ENCODE data around the gene NKD1. TPM values are rescaled to one million over a fixed set of nuclear protein-coding genes. Genes with fewer than 3 reads are reported as not detected.
A peak's percentile ranks its signal among the peaks of the same experiment; 100 is the strongest.

The NKD1 gene
- polyA plus RNA-seq, 3 donors: 0.01 TPM; not detected in 2

- no peak overlapping the region for H3K27ac Mint-ChIP-seq
- H3K4me3 ChIP-seq (replicated peaks in 1 of 3; ENCODE audit: low read depth in 2 of 3, low read length in 3 of 3): no peak overlapping the region
- WGBS (ENCODE audit: insufficient coverage): 88% methylated on average over 8 of the region's 8 CpGs
Measured at GRCh38 chr16:50550035-50550434, 1.8 kb downstream of the NKD1 start.

DNA sequence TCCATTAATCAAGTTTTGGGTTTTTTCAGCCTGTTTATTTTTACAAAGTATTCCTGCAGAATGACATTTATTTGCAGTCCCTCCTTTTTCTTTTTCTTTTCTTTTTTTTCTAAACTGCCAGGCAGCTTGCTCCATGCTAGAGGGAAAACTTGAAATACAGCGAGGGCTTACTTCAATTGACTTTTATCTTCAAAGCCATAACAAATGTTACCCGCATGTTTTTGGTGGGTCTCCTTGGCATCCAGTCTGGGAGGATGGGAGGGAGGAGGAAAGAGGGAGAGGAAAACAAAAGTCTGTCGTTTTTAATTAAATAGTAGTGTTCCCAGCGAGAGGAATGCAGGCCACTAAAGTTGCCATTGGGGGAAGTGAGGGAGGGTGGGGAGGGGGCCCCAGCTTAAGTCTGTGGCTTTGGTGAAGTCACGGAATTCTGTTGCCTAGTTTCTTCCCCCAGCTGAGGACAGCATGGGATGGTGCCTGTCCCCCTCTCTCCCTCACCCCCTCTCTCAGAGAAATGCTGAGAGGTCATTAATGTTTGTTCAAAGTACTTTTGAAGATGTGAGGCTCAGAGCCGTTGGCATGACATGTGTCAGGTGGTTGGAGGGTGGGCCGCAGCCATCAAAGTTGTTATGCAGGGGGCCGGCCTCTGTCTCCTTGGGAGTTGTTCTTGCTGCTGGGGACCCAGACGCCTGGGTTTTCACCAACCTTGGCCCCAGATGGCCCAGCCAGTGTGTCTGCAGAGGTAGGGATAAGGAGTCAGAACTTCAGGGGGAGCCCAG lies 2.9 kb downstream of the NKD1 start:
- peaks cover 42 to 64% (median 43%) of the 10 kb centered on the region in 3 donors for H3K27me3 Mint-ChIP-seq (ENCODE audit: low read depth in 3 of 3)
- Histone ChIP-seq H4K20me1 (ENCODE audit: insufficient read depth, low read length) (no peaks in the 10 kb centered on the region), H3K27me3 (ENCODE audit: control insufficient read depth in 2 of 2, insufficient read depth in 2 of 2, low read length in 2 of 2) (peaks cover 23 to 47% of the 10 kb centered on the region in 2 donors), H3K27ac (ENCODE audit: low read depth in 1 of 2, low read length in 2 of 2) (no peak overlapping the region), H3K4me2 (replicated peaks; ENCODE audit: extremely low read depth, low read length, poor library complexity, severe bottlenecking) (no peak overlapping the region), H3K36me3 (replicated peaks in 1 of 2; ENCODE audit: control insufficient read depth in 1 of 2, insufficient read depth in 2 of 2, low read length in 2 of 2) (no peaks in the 10 kb centered on the region), H2AFZ (ENCODE audit: insufficient read depth, low read depth, low read length, poor library complexity, severe bottlenecking) (no peak overlapping the region), H3K4me1 (ENCODE audit: control insufficient read depth in 1 of 2, insufficient read depth in 2 of 2, low read length in 2 of 2) (peaks cover 13 to 14% of the 10 kb centered on the region in 2 donors), H3K79me2 (ENCODE audit: insufficient read depth, low read length) (no peaks in the 10 kb centered on the region), H3K9me3 (replicated peaks in 1 of 2; ENCODE audit: control insufficient read depth in 1 of 2, insufficient read depth in 1 of 2, low read length in 2 of 2) (no peaks in the 10 kb centered on the region), H3K9ac (ENCODE audit: insufficient read depth, low read length, poor library complexity, severe bottlenecking) (no peak overlapping the region), H3K4me3 (replicated peaks in 1 of 3; ENCODE audit: low read depth in 2 of 3, low read length in 3 of 3) (no peak overlapping the region)
- H3K36me3 Mint-ChIP-seq: peaks cover 0 to 2% of the 10 kb centered on the region in 2 donors
- TF ChIP-seq, protein P1, sequence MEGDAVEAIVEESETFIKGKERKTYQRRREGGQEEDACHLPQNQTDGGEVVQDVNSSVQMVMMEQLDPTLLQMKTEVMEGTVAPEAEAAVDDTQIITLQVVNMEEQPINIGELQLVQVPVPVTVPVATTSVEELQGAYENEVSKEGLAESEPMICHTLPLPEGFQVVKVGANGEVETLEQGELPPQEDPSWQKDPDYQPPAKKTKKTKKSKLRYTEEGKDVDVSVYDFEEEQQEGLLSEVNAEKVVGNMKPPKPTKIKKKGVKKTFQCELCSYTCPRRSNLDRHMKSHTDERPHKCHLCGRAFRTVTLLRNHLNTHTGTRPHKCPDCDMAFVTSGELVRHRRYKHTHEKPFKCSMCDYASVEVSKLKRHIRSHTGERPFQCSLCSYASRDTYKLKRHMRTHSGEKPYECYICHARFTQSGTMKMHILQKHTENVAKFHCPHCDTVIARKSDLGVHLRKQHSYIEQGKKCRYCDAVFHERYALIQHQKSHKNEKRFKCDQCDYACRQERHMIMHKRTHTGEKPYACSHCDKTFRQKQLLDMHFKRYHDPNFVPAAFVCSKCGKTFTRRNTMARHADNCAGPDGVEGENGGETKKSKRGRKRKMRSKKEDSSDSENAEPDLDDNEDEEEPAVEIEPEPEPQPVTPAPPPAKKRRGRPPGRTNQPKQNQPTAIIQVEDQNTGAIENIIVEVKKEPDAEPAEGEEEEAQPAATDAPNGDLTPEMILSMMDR (IDR thresholded peaks at IDR 0.05): no peak
- H3K4me3 Mint-ChIP-seq: peak overlapping the region in 1 of 2 donors; percentile 48
- peaks cover 0 to 7% (median 0%) of the 10 kb centered on the region in 7 donors for H3K9me3 Mint-ChIP-seq
- 88% methylated on average over 6 of the region's 9 CpGs for WGBS (ENCODE audit: insufficient coverage)
- H3K4me1 Mint-ChIP-seq: peaks cover 4% of the 10 kb centered on the region
- H3K27ac Mint-ChIP-seq: no peak overlapping the region
- intact Hi-C loops (cut with micrococcal nuclease): loop anchor here in 1 of 2 donors (5.0 kb wide), 1 partner anchor 111 kb away; no protein-coding TSS in a partner anchor
- no peak for DNase-seq

More at GRCh38 chr16:50550035-50550434, 1.8 kb downstream of the NKD1 start:
- H3K9me3 ChIP-seq (replicated peaks in 1 of 2; ENCODE audit: control insufficient read depth in 1 of 2, insufficient read depth in 1 of 2, low read length in 2 of 2): no peaks in the 10 kb centered on the region
- intact Hi-C loops (cut with micrococcal nuclease): loop anchor here in 1 of 2 donors (5.0 kb wide), 1 partner anchor 112 kb away; no protein-coding TSS in a partner anchor
- Mint-ChIP-seq H3K36me3 (peaks cover 0 to 2% of the 10 kb centered on the region in 2 donors), H3K9me3 (peaks cover 0 to 7% (median 0%) of the 10 kb centered on the region in 7 donors), H3K4me1 (peaks cover 4% of the 10 kb centered on the region), H3K27me3 (ENCODE audit: low read depth in 3 of 3) (peaks cover 50 to 74% (median 53%) of the 10 kb centered on the region in 3 donors), H3K4me3 (peak overlapping the region; percentile 11 to 31)
- H3K79me2 ChIP-seq (ENCODE audit: insufficient read depth, low read length): no peaks in the 10 kb centered on the region
- H3K27ac ChIP-seq (ENCODE audit: low read depth in 1 of 2, low read length in 2 of 2): no peak overlapping the region
- H2AFZ ChIP-seq (ENCODE audit: insufficient read depth, low read depth, low read length, poor library complexity, severe bottlenecking): no peak overlapping the region
- H3K4me2 ChIP-seq (replicated peaks; ENCODE audit: extremely low read depth, low read length, poor library complexity, severe bottlenecking): no peak overlapping the region
- H3K27me3 ChIP-seq (ENCODE audit: control insufficient read depth in 2 of 2, insufficient read depth in 2 of 2, low read length in 2 of 2): peaks cover 28 to 57% of the 10 kb centered on the region in 2 donors
- TF ChIP-seq, protein P1 (IDR thresholded peaks at IDR 0.05): no peak
- no peaks in the 10 kb centered on the region for H3K36me3 ChIP-seq (replicated peaks in 1 of 2; ENCODE audit: control insufficient read depth in 1 of 2, insufficient read depth in 2 of 2, low read length in 2 of 2)
- peaks cover 13 to 14% of the 10 kb centered on the region in 2 donors for H3K4me1 ChIP-seq (ENCODE audit: control insufficient read depth in 1 of 2, insufficient read depth in 2 of 2, low read length in 2 of 2)
- DNase-seq: no peak
- no peaks in the 10 kb centered on the region for H4K20me1 ChIP-seq (ENCODE audit: insufficient read depth, low read length)
- no peak overlapping the region for H3K9ac ChIP-seq (ENCODE audit: insufficient read depth, low read length, poor library complexity, severe bottlenecking)
